ENCODE measurements around the gene CDH23. TPM values are rescaled to one million over a fixed set of nuclear protein-coding genes. Genes with fewer than 3 reads are reported as not detected.

The CDH23 gene
- total and polyA plus RNA-seq, 2 of the 8 experiments (the other 6 are each of a cell fraction or from before 2014, with no cell fraction given) = 1.9 to 4.9 TPM

DNA sequence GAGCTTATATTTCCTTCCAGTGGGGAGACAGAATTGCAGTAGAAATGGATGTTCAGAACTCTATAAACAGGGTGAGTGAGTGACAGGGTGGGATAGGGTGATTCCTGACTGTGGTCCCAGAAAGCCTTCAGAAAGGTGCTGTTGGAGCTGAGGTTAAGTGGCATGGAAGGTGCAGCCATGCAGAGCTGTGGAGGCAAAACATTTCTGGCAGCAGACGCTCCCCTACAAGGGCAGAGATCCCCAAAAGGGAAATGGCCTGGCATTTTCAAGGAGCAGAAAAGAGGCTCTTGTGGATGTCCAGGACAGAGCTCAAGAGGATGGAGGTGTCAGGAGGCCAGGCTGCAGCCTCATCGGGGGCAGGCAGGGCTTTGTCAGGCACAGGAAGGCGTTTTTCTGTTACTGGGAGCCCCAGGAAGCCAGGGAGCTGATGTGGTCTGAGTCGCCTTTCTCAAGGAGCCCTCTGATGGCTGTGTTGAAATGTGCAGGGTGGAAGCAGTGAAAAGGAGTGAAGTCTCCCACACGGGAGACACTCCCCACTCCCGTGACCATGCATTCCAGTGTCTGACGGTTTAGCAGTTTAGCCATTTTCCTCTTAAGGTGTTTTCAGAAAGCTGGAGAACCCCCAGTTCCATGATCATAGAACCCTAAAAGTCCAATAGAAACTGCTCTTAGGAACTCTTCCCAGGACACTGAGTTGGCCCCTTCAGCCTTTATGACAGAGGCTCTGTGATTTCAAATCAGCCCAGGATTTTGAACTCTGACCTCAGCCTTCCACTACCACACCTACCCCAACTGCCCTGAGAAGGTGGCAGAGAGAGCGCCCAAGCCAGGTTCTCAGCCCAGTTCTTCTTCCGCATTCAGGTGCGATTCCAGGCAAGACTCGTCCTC is 226.6 kb downstream of the CDH23 start (continued):
- TF ChIP-seq GABPA (IDR thresholded peaks at IDR 0.05; ENCODE audit: borderline replicate concordance, insufficient read depth, low read length) = 0 out of 2 replicates have a peak, but pooled peaks have one; percentile 34
- no peak for TF ChIP-seq EZH2 (IDR thresholded peaks at IDR 0.05; ENCODE audit: low read depth, low read length, severe bottlenecking)
- no peak for TF ChIP-seq RXRA (IDR thresholded peaks at IDR 0.05; ENCODE audit: insufficient read depth, low read depth, low read length)
- TF ChIP-seq CBX5 (IDR thresholded peaks at IDR 0.05; ENCODE audit: low read depth, low read length) = no peak
- TF ChIP-seq CHD1 (IDR thresholded peaks at IDR 0.05; ENCODE audit: low read depth, low read length) = no peak
- no peak for TF ChIP-seq TCF12 (IDR thresholded peaks at IDR 0.05; ENCODE audit: low read depth, low read length)
- no peak for TF ChIP-seq SP1 (IDR thresholded peaks at IDR 0.05; ENCODE audit: low read depth, low read length)
